GF-D8 (cell line): ENCODE results near the gene MRPL18.
"Not testable (repeated sequence)": the region's sequence is repeated elsewhere in the genome, so short reads cannot be mapped to it uniquely, and the experiment has no call there.

Source experiments
- DNase-seq: peaks from one replicate; lab custom pipeline; 2025; lab: John Stamatoyannopoulos, UW

Gene MRPL18

DNA sequence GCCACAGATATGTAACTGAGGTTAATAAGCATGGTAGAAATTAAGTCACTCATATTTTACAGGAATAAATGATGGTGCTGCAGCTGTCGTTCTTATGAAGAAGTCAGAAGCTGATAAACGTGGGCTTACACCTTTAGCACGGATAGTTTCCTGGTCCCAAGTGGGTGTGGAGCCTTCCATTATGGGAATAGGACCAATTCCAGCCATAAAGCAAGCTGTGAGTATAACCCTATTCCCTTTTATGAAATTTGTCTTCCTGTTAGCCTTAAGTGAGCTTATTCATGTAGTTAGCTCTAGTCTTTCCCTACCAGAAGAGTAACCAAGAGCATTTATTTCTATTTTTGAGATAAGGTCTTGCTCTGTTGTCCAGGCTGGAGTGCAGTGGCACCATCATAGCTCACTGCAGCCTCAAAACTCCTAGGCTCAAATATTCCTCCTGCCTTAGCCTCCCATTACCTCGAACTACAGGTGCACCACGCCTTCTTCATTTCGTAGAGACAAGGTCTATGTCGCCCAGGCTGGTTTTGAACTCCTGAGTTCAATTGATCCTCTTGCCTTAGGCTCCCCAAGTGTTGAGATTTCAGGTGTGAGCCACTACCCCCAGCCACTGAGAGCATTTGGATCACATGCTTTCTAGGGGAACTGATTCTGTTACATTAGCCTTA, 12.9 kb upstream of the MRPL18 start:
- no peak for DNase-seq

GRCh38 chr6:159778131-159778530, 12.1 kb upstream of the MRPL18 start:
- no peak for DNase-seq

- DNase-seq: no peak
These were observed 11.6 kb upstream of the MRPL18 start for GRCh38 chr6:159778542-159779103.

DNA sequence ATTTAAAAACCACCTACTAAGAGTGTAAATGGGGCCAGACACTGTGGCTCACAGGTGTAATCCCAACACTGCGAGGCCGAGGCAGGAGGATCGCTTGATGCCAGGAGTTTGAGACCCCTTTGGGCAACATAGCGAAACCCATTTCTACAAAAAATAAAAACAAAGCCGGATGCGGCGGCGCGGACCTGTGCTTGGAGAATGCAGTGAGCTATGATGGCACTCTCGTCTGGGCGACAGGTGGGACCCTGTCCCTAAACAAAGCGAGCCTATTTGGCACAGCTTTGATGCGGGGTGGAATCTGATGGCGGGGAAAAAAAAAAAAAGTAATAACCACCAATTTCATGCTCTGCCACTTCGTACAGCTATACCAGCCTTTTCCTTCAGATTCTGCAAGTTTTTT, 2.0 kb upstream of the MRPL18 start:
- no peak for DNase-seq

- DNase-seq: no peak
These were observed 1.4 kb upstream of the MRPL18 start for GRCh38 chr6:159788753-159789376.

DNA sequence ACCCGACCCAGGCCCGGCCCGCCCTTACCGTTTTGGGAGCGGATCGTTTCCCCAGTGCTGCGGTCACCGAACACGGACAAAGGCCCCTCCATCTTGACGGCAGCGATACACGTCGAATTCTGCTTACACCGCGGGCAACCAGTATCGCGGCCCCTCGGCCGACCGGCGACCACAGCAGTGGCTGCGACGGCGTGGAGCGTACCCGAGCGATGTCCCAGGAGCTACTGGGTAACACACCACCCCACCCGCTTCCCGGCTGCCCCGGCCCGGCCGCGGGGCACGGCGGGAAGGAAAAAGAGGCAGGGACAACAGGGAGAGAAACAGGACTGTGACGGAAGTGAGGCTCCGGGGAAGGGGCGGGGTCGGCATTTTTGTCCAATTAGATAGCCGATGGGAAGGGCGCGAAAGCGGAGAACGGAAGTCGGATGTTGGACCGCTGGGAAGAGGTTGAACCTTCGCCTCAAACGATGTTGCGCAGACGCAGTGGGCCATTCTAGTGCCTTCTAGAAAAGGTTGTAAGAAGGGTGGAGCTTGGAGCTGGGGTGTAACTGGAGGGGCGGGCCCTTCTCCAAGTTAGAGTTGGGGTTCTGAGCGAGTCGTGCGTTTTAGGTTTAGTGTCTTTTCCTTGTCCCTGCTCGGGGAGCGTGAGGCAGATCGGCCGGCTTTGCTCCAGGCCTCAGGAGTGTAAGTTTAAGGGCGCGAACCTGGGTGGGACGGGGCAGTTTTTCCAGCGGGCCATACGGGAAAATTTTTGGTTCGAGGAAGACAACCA, 704 bp upstream of the MRPL18 start, which contains the start of gene TCP1:
TCP1 (minus strand) TSS at position 226 of the 772 bp plus-strand sequence; CDS start at position 92, 134 bp downstream.
- peak; percentile 98 for DNase-seq

DNA sequence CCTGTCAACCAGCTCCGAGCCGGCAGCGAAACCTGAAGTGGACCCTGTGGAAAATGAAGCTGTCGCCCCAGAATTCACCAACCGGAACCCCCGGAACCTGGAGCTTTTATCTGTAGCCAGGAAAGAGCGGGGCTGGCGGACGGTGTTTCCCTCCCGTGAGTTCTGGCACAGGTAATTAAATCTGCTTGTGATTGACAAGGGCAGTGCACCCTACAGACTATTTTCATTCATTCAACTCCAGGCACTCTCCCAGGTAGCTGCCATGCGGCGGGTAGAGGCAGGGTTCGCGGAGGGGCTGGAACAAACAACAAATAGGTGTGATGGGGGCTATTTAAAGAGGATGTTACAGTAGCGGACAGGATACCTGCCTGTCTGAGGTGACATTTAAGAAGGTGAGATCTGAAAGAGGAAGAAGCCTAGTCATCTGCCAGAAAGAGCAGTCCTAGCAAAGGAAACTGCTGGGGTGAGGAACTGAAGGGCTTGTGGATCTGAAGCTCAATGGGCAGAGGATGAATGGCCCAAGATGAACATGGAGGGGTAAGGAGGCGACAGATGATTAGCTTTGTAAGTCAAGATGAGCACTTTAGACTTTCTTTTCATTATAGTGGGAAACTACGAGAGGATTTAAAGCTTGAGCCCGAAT, 810 bp downstream of the MRPL18 start:
- no peak for DNase-seq

- not testable (repeated sequence) for DNase-seq
These were observed 4.7 kb downstream of the MRPL18 start for GRCh38 chr6:159794976-159795375.

- no peak for DNase-seq
These were observed 7.3 kb downstream of the MRPL18 start for GRCh38 chr6:159797554-159797953.

DNA sequence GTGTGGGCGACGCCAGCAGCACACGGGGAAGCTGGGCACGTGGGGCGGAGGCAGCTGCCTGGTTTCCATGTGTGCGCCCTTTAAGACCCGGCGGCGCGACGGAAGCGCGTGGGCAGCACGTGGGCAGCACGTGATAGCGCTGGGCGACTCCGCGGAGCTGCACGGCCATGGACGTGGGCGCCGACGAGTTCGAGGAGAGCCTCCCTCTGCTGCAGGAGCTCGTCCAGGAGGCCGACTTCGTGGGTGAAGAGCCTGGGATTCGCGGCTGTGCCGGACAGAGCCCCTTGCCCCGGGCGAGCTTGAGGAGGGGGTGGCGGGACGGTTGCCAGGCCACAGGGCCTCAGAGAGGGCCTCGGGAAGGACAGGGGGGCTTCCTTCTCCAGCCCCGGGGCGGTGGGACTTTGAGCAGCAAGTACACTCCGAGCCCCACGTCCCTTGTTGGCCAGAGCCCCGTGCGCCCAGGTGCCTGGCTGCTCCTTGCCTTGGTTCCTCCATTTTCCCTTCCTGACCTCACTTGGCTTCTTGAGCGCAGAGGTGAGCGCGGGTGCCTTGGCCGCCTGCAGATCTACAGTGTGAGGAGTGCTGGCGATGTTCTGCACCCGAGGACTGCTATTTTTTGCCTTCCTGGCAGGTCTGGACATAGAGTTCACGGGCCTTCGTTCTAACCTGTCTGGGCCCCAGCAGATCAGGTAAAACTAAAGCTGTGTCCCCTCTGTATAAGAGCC, 10.0 kb downstream of the MRPL18 start, which contains the start of gene PNLDC1:
PNLDC1 (plus strand) TSS at position 136 of the 725 bp plus-strand sequence; CDS start at position 168, 32 bp downstream.
- DNase-seq: no peak

DNA sequence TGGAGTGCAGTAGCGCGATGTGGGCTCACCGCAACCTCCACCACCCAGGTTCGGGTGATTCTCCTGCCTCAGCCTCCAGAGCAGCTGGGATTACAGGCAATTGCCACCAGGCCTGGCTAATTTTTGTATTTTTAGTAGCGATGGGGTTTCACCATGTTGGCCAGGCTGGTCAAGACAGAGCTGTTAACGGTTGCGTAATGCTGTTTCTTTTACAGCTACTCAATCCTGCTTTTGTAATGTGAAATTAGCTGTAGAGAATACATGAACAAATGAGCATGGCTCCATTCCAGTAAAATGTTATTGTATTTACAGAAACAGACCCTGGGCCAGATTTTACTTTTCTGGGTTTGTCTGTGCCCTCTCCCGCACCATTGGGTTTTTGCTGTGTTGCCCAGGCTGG, 11.7 kb downstream of the MRPL18 start:
- no peak for DNase-seq

GRCh38 chr6:159804504-159804903, 14.2 kb downstream of the MRPL18 start:
- DNase-seq: no peak

DNA sequence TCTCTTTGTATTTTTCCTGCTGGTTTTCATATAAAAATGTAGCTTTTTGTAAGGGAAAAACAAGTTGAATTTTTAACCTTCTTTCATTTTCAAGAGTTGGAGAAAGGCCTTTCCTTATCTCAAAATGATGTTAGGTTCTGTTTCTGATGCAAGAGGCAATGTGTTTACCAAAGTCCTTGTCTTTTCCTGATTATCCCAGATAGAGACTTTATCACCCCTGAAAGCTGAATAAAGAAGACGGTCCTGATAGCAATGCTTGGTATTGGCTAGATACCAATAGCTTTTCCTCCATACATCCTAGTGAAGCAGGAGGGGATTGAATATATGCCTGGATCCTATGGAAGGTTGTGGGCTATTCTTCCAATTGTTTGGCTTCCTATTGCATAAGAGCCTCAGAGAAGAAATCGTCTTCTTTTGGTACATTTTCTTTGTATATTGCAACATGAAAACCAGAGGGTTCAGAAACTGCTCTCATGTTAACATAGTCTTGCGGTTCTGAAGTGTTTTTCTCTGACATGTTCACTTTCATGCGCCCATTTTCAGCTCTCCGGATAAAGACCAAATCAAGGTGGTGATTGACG, 15.3 kb downstream of the MRPL18 start:
- no peak for DNase-seq

- peak; percentile 52 for DNase-seq
These were observed 15.8 kb downstream of the MRPL18 start for GRCh38 chr6:159806021-159806458.

- no peak for DNase-seq
These were observed 17.0 kb downstream of the MRPL18 start for GRCh38 chr6:159807150-159807858.

DNA sequence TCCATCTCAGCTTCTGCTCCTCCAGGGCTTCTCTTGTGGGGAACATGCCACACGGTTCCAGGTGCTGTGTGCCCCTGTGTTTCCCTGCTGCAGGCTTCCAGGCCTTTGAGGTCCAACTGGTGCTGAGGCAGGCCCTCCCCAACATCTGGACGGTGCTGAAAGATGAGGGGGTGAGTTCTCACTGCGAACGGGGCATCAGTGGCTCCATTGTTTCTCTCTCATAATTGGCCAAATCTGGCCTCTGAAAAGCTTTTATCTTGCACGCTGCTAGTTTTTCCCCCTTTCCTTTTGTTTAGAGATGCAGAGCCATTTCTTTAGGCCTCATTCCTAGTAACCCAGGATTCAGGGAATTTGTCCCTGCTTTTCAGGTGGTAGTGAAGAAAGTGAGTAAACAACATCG, 18.4 kb downstream of the MRPL18 start:
- DNase-seq: no peak

GRCh38 chr6:159809149-159809548, 18.9 kb downstream of the MRPL18 start:
- no peak for DNase-seq

- DNase-seq: no peak
These were observed 23.5 kb downstream of the MRPL18 start for GRCh38 chr6:159813781-159814180.

DNA sequence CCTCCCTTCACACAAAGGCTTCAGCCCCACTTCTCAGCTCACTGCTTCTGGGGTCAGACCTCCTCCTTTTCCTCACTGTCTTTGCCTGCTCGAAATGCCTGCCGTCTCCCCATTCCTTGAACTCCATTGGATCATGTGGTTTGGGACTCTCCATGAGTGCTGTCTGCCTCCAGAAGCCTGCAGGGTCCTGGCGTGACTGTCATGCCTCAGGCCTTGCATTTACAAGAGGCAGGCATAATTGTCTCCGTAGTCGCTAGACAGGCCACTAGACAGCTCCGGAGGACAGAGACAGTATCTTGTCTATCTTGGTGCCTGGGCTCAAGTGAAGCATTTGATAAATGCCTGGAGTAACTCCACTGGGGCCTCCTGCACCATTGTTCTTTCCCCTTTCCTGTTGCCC, 25.1 kb downstream of the MRPL18 start:
- no peak for DNase-seq

DNA sequence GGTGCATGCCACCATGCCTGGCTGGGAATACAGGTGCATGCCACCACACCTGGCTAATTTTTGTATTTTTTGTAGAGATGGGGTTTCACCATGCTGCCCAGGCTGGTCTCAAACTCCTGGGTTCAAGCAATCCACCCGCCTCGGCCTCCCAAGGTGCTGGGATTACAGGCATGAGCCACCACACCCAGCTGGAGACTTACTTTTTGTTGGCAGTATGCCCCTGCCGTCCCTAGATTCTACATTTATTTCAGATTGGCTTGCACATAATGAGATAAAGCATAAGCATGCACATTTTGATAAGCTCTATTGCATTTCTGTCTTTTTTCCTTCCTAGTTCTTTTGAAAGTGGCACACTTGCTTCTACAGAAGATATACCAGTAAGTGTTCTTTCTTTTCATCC, 26.5 kb downstream of the MRPL18 start:
- not testable (repeated sequence) for DNase-seq
